NCI-H1694 treated with DMSO at 0.1 percent for 48 hours (cell line): ENCODE measurements around the gene SEPTIN6.

Experiments used
- DNase-seq: peaks from one replicate; lab custom pipeline; 2025; lab: John Stamatoyannopoulos, UW

Gene SEPTIN6

DNA sequence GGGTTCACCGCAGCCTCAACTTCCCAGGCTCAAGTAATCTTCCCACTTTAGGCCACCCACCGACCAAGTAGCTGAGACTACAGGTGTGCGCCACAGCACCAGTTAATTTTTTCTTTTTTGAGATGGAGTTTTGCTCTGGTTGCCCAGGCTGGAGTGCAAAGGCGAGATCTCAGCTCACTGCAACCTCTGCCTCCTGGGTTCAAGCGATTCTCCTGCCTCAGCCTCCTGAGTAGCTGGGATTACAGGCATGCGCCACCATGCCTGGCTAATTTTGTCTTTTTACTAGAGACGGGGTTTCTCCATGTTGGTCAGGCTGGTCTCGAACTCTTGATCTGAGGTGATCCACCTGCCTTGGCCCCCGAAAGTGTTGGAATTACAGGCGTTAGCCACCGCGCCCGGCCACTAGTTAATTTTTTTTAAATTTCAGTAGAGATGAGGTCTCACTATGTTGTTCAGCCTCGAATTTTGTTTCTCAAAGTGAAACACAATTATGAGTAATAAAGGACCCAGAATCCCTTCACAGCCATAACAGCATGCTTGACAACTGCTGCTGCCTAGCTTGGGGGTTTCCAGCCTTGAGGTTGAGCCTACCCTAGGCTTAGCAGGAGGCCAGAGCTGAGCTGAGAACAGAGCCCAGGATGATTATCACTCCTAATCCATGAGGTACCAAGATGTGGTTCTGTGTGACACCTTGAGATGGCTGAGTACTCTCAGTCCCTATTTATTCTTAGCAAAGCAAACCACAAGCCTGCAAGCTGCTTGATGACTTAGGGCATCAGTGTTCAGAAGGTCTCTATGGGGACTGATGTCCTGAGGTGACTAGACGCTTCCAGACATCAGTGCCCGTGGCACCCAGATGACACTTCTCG, 45.2 kb downstream of the SEPTIN6 start:
- no peak for DNase-seq

DNA sequence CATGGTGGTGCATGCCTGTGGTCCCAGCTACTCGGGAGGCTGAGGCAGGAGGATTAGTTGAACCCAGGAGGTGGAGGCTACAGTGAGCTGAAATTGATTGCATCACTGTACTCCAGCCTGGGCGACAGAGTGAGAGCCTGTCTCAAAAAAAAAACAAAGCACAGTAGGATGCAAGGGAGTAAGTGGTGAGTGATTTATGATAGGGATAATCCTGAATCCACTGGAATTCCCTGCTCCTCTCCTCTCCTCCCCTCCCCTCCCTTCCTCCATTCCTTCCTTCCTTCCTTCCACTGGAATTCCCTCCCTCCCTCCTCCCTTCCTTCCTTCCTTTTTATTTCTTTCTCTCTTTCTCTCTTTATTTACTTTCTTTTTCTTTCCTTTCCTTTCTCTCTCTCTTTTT, 45.9 kb downstream of the SEPTIN6 start:
- no peak for DNase-seq

DNA sequence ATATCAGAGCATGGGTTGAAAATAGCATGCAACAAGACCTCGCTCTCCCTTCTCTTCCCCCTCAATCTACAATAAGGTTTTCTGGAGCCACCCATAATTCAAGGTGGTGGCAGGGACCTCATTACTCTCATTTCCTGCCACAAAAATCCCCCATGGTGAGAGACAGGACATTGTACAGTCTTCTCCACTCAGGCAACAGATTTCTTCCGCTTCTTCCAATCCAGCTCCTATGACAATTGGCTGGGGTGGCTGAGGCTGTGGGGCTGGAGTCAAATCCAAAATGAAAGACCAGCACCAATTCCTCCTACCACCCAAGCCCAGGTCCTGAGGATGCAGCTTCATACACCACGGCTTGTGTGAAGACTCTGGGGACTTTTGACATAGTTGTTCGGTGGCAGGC, 46.5 kb downstream of the SEPTIN6 start:
- DNase-seq = no peak

DNA sequence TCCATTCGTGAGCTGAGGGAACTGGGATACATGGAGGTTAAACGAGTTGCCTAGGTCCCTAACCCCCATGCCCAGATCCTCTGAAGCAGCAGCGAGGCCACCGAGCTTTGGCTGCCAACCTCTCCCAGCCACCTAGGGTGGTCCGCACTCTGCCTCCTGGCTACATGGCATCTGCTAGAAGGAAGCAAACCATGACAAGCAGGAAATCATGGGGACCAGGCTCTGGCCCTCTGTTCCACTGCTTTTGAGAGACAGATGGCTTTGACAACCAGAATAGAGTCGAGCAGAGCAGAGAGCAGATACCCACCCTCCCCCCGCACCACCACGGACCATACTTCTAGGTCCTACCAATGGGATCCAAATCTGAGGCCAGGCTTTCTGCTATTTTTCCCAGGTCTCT, 49.3 kb downstream of the SEPTIN6 start:
- no peak for DNase-seq
